G401 (cell line): ENCODE data around the gene ZNF554. TPM values are rescaled to one million over a fixed set of nuclear protein-coding genes. Genes with fewer than 3 reads are reported as not detected.
"Not testable (repeated sequence)": the region's sequence is repeated elsewhere in the genome, so short reads cannot be mapped to it uniquely, and the experiment has no call there.

Experiments used
- DNase-seq: peaks from one replicate; pipeline ENCODE4 v3.0.0-alpha.2; 2015; ENCODE audit warnings: low spot score
- in situ Hi-C: cut with HindIII; loops from 2 replicates; pipeline ENCODE4 v1.10.0; 2016; ENCODE audit warnings: low sequenced_read_pairs, mixed read lengths
- total RNA-seq: library from RNA; depleted of rRNA; stranded (reverse); fragments of >200 nt; shearing (Covaris generic); gene quantifications from 2 replicates; pipeline ENCODE4 v1.2.3, GENCODE V29; 2014

Gene ZNF554
- total RNA-seq, 1 experiment from 2014 or later, result 6.1 TPM

- DNase-seq, in situ Hi-C loops: not testable (repeated sequence)
Observed at GRCh38 chr19:2817237-2817829, 2.3 kb upstream of the ZNF554 start.

GRCh38 chr19:2820112-2820702 lies 539 bp downstream of the ZNF554 start:
- in situ Hi-C loops, result no loop called here
- DNase-seq, result no peak

- in situ Hi-C loops, result no loop called here
Observed at GRCh38 chr19:2822846-2823245, 3.2 kb downstream of the ZNF554 start.

GRCh38 chr19:2823646-2824045 lies 4.0 kb downstream of the ZNF554 start:
- no peak for DNase-seq
- in situ Hi-C loops, result no loop called here

More at GRCh38 chr19:2822846-2823245, 3.2 kb downstream of the ZNF554 start:
- DNase-seq, result no peak

- DNase-seq, result no peak
- in situ Hi-C loops, result no loop called here
Observed at GRCh38 chr19:2824129-2824528, 4.5 kb downstream of the ZNF554 start.

GRCh38 chr19:2827022-2827421 lies 7.4 kb downstream of the ZNF554 start:
- in situ Hi-C loops, result no loop called here
- no peak for DNase-seq

- no peak for DNase-seq
- in situ Hi-C loops, result no loop called here
Observed at GRCh38 chr19:2827840-2828489, 8.3 kb downstream of the ZNF554 start.

GRCh38 chr19:2834294-2834871 lies 14.7 kb downstream of the ZNF554 start:
- in situ Hi-C loops, result no loop called here
- DNase-seq, result no peak

GRCh38 chr19:2837430-2837829 lies 17.8 kb downstream of the ZNF554 start:
- DNase-seq, result no peak
- in situ Hi-C loops, result no loop called here

GRCh38 chr19:2840794-2841791 lies 21.4 kb downstream of the ZNF554 start, which contains the start of gene ZNF555:
ZNF555 (plus strand) TSS chr19:2841475; CDS start chr19:2841573, 98 bp downstream.
- peak; percentile 100 for DNase-seq
- in situ Hi-C loops, result no loop called here

- in situ Hi-C loops, result no loop called here
- peak; percentile 4 for DNase-seq
Observed at GRCh38 chr19:2841855-2842574, 22.3 kb downstream of the ZNF554 start.

GRCh38 chr19:2845107-2845506 lies 25.4 kb downstream of the ZNF554 start:
- in situ Hi-C loops, result no loop called here
- no peak for DNase-seq

GRCh38 chr19:2846180-2846894 lies 26.7 kb downstream of the ZNF554 start:
- in situ Hi-C loops, result no loop called here
- no peak for DNase-seq

GRCh38 chr19:2847507-2847906 lies 27.8 kb downstream of the ZNF554 start:
- DNase-seq, result no peak
- in situ Hi-C loops, result no loop called here

- no peak for DNase-seq
- in situ Hi-C loops, result no loop called here
Observed at GRCh38 chr19:2848616-2849015, 28.9 kb downstream of the ZNF554 start.

GRCh38 chr19:2850256-2850925 lies 30.7 kb downstream of the ZNF554 start:
- DNase-seq, result no peak
- in situ Hi-C loops, result no loop called here

- in situ Hi-C loops, result no loop called here
- DNase-seq, result no peak
Observed at GRCh38 chr19:2852598-2852997, 32.9 kb downstream of the ZNF554 start.
